ENCODE measurements around the gene GRIP2.
A peak's percentile ranks its signal among the peaks of the same experiment; 100 is the strongest.

Gene GRIP2

GRCh38 chr3:14473411-14473891 is 66.7 kb downstream of the GRIP2 start:
- no peak for DNase-seq (ENCODE audit: low read depth)
- no peak overlapping the region for H3K4me3 ChIP-seq (ENCODE audit: low read depth, low read length)
- TF ChIP-seq CTCF (IDR thresholded peaks at IDR 0.05; ENCODE audit: low read depth, low read length, missing control alignments): no peak
- in situ Hi-C loops (cut with HindIII; ENCODE audit: low sequenced_read_pairs): loop anchor here (25.0 kb wide), 1 partner anchor 186 kb away; no protein-coding TSS in a partner anchor

GRCh38 chr3:14472471-14473351 is 67.4 kb downstream of the GRIP2 start:
- TF ChIP-seq CTCF (IDR thresholded peaks at IDR 0.05; ENCODE audit: low read depth, low read length, missing control alignments): no peak
- H3K4me3 ChIP-seq (ENCODE audit: low read depth, low read length): no peak overlapping the region
- in situ Hi-C loops (cut with HindIII; ENCODE audit: low sequenced_read_pairs): loop anchor here (25.0 kb wide), 1 partner anchor 185 kb away; no protein-coding TSS in a partner anchor
- peak; percentile 82 for DNase-seq (ENCODE audit: low read depth)

GRCh38 chr3:14471690-14472089 is 68.5 kb downstream of the GRIP2 start:
- no peak overlapping the region for H3K4me3 ChIP-seq (ENCODE audit: low read depth, low read length)
- no peak for DNase-seq (ENCODE audit: low read depth)
- no peak for TF ChIP-seq CTCF (IDR thresholded peaks at IDR 0.05; ENCODE audit: low read depth, low read length, missing control alignments)
- in situ Hi-C loops (cut with HindIII; ENCODE audit: low sequenced_read_pairs): loop anchor here (25.0 kb wide), 1 partner anchor 184 kb away; no protein-coding TSS in a partner anchor

- in situ Hi-C loops (cut with HindIII; ENCODE audit: low sequenced_read_pairs): loop anchor here (25.0 kb wide), 1 partner anchor 184 kb away; no protein-coding TSS in a partner anchor
- H3K4me3 ChIP-seq (ENCODE audit: low read depth, low read length): no peak overlapping the region
- DNase-seq (ENCODE audit: low read depth): no peak
- TF ChIP-seq CTCF (IDR thresholded peaks at IDR 0.05; ENCODE audit: low read depth, low read length, missing control alignments): no peak
Measured at GRCh38 chr3:14471016-14471415, 69.1 kb downstream of the GRIP2 start.

GRCh38 chr3:14470461-14470860 is 69.7 kb downstream of the GRIP2 start:
- no peak for DNase-seq (ENCODE audit: low read depth)
- TF ChIP-seq CTCF (IDR thresholded peaks at IDR 0.05; ENCODE audit: low read depth, low read length, missing control alignments): no peak
- no peak overlapping the region for H3K4me3 ChIP-seq (ENCODE audit: low read depth, low read length)
- in situ Hi-C loops (cut with HindIII; ENCODE audit: low sequenced_read_pairs): loop anchor here (25.0 kb wide), 1 partner anchor 183 kb away; no protein-coding TSS in a partner anchor

GRCh38 chr3:14468621-14468981 is 71.5 kb downstream of the GRIP2 start:
- H3K4me3 ChIP-seq (ENCODE audit: low read depth, low read length): no peak overlapping the region
- in situ Hi-C loops (cut with HindIII; ENCODE audit: low sequenced_read_pairs): loop anchor here (25.0 kb wide), 1 partner anchor 181 kb away; no protein-coding TSS in a partner anchor
- no peak for TF ChIP-seq CTCF (IDR thresholded peaks at IDR 0.05; ENCODE audit: low read depth, low read length, missing control alignments)
- DNase-seq (ENCODE audit: low read depth): no peak

Measured in astrocyte of the cerebellum (primary cell).